ENCODE results near the gene PRMT2.
"Not testable (repeated sequence)": the region's sequence is repeated elsewhere in the genome, so short reads cannot be mapped to it uniquely, and the experiment has no call there.

Gene PRMT2

DNA sequence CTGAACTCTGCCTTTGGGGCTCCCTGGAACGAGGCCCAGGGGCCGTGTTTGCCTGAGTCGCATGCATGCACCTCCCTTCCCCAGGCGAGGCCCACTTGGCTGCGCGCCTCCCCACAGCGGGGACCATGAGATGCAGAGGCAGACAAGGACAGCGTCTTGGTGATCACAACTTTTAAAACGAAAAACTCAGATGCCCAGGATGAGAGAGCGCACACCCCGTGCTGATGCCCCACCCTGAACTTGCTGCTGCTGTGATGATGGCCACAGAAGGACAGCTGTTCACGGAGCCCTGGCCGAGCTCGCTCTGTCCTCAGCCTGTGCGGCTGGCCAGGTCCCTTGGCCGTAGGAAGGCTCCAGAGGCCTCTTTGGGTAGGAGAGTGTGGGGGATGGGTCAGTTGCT is 11.4 kb upstream of the PRMT2 start:
- no peak overlapping the region for H3K27ac Mint-ChIP-seq
- no peaks in the 10 kb centered on the region for H3K36me3 Mint-ChIP-seq (ENCODE audit: low read depth)
- DNase-seq = no peak
- peaks cover 27% of the 10 kb centered on the region for H3K9me3 Mint-ChIP-seq
- H3K27me3 Mint-ChIP-seq (ENCODE audit: low read depth, poor library complexity) = peaks cover 9% of the 10 kb centered on the region
- TF ChIP-seq, protein P1, sequence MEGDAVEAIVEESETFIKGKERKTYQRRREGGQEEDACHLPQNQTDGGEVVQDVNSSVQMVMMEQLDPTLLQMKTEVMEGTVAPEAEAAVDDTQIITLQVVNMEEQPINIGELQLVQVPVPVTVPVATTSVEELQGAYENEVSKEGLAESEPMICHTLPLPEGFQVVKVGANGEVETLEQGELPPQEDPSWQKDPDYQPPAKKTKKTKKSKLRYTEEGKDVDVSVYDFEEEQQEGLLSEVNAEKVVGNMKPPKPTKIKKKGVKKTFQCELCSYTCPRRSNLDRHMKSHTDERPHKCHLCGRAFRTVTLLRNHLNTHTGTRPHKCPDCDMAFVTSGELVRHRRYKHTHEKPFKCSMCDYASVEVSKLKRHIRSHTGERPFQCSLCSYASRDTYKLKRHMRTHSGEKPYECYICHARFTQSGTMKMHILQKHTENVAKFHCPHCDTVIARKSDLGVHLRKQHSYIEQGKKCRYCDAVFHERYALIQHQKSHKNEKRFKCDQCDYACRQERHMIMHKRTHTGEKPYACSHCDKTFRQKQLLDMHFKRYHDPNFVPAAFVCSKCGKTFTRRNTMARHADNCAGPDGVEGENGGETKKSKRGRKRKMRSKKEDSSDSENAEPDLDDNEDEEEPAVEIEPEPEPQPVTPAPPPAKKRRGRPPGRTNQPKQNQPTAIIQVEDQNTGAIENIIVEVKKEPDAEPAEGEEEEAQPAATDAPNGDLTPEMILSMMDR (IDR thresholded peaks at IDR 0.05) = no peak
- H3K4me3 Mint-ChIP-seq = no peak overlapping the region
- H3K4me1 Mint-ChIP-seq = no peaks in the 10 kb centered on the region

GRCh38 chr21:46625759-46626158 is 9.7 kb upstream of the PRMT2 start:
- H3K4me3 Mint-ChIP-seq = no peak overlapping the region
- H3K27ac Mint-ChIP-seq = no peak overlapping the region
- TF ChIP-seq, protein P1 (IDR thresholded peaks at IDR 0.05) = no peak
- peaks cover 9% of the 10 kb centered on the region for H3K27me3 Mint-ChIP-seq (ENCODE audit: low read depth, poor library complexity)
- H3K4me1 Mint-ChIP-seq = no peaks in the 10 kb centered on the region
- no peak for DNase-seq
- H3K36me3 Mint-ChIP-seq (ENCODE audit: low read depth) = no peaks in the 10 kb centered on the region
- H3K9me3 Mint-ChIP-seq = peaks cover 24% of the 10 kb centered on the region

- Mint-ChIP-seq H3K36me3 (ENCODE audit: low read depth) (no peaks in the 10 kb centered on the region), H3K9me3 (peaks cover 27% of the 10 kb centered on the region), H3K27me3 (ENCODE audit: low read depth, poor library complexity) (peaks cover 12% of the 10 kb centered on the region), H3K4me1 (no peaks in the 10 kb centered on the region), H3K4me3 (no peak overlapping the region), H3K27ac (no peak overlapping the region)
- DNase-seq = no peak
- TF ChIP-seq, protein P1 (IDR thresholded peaks at IDR 0.05) = no peak
Observed at GRCh38 chr21:46626536-46626935, 8.9 kb upstream of the PRMT2 start.

- TF ChIP-seq, protein P1 (IDR thresholded peaks at IDR 0.05) = no peak
- no peaks in the 10 kb centered on the region for H3K36me3 Mint-ChIP-seq (ENCODE audit: low read depth)
- no peak for DNase-seq
- no peaks in the 10 kb centered on the region for H3K4me1 Mint-ChIP-seq
- H3K27ac Mint-ChIP-seq = no peak overlapping the region
- H3K27me3 Mint-ChIP-seq (ENCODE audit: low read depth, poor library complexity) = peaks cover 12% of the 10 kb centered on the region
- peaks cover 28% of the 10 kb centered on the region for H3K9me3 Mint-ChIP-seq
- no peak overlapping the region for H3K4me3 Mint-ChIP-seq
Observed at GRCh38 chr21:46626975-46627501, 8.4 kb upstream of the PRMT2 start.

DNA sequence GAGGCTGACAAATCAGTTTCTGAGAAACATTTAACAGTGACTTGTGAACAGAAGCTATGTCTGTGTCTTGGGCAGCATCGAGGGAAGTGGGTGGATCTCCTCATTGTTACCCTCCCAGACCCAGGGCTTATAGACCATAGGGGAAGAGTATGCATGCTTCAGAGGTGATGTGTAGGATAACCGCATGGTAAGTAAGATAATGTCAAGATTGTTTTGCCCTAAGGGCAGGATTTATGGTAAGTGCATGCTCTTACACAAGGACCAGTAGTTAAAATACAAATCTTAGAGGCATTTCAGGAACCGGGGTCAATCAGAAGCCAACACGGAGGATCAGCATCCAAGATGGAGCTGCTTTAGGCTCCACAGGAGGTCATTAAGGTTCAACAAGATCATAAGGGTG is 7.7 kb upstream of the PRMT2 start:
- Mint-ChIP-seq H3K27me3 (ENCODE audit: low read depth, poor library complexity) (peaks cover 12% of the 10 kb centered on the region), H3K4me1 (no peaks in the 10 kb centered on the region), H3K9me3 (peaks cover 28% of the 10 kb centered on the region), H3K4me3 (no peak overlapping the region), H3K36me3 (ENCODE audit: low read depth) (no peaks in the 10 kb centered on the region), H3K27ac (no peak overlapping the region)
- no peak for DNase-seq
- TF ChIP-seq, protein P1 (IDR thresholded peaks at IDR 0.05) = no peak

DNA sequence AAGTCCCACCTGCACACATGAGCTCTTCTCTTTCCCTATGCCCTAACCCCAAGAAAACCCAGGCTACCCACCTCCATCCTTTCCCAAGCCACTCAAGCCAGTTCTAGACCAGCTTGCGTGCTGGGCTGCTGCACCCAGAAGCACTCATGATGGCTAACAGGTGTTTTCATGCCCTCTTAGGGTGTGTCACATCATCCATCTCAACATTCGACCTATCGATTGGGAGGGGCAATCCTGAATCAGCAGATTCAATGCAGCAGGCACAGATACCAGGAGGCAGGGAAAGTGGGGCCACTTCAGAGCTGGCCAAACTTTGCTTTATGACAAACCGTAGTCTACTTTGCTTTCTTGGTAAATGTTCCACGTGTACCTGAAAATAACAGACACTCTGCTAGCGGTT is 6.6 kb upstream of the PRMT2 start:
- H3K27ac Mint-ChIP-seq = no peak overlapping the region
- peaks cover 12% of the 10 kb centered on the region for H3K27me3 Mint-ChIP-seq (ENCODE audit: low read depth, poor library complexity)
- no peak overlapping the region for H3K4me3 Mint-ChIP-seq
- H3K4me1 Mint-ChIP-seq = no peaks in the 10 kb centered on the region
- DNase-seq = no peak
- H3K36me3 Mint-ChIP-seq (ENCODE audit: low read depth) = no peaks in the 10 kb centered on the region
- TF ChIP-seq, protein P1 (IDR thresholded peaks at IDR 0.05) = no peak
- H3K9me3 Mint-ChIP-seq = peaks cover 28% of the 10 kb centered on the region

DNA sequence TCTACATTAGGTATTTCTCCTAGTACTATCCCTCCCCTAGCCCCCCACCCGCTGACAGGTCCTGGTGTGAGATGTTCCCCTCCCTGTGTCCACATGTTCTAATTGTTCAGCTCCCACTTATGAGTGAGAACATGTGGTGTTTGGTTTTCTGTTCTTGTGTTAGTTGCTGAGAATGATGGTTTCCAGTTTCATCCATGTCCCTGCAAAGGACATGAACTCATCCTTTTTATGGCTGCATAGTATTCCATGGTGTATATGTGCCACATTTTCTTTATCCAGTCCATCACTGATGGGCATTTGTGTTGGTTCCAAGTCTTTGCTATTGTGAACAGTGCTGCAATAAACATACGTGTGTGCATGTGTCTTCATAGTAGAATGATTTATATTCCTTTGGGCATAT is 4.6 kb upstream of the PRMT2 start:
- DNase-seq; H3K4me1 Mint-ChIP-seq; H3K4me3 Mint-ChIP-seq; H3K36me3 Mint-ChIP-seq (ENCODE audit: low read depth); H3K27ac Mint-ChIP-seq: not testable (repeated sequence)
- Mint-ChIP-seq H3K9me3 (peaks cover 18% of the 10 kb centered on the region), H3K27me3 (ENCODE audit: low read depth, poor library complexity) (peaks cover 12% of the 10 kb centered on the region)

Measured in nephron progenitor cell (in vitro differentiated cells).